Peyer's patch (tissue), 4 donors: ENCODE data around the gene CPA1. TPM values are rescaled to one million over a fixed set of nuclear protein-coding genes. Genes with fewer than 3 reads are reported as not detected.

Experiments used
- DNase-seq, 3 donors: peaks; one replicate each; pipeline ENCODE4 v3.0.0-alpha.2; 2017 to 2019
- H3K27ac ChIP-seq, 4 donors: fragments of 200-600 bp; sonication (generic); one replicate each; pipeline ENCODE4 v1.5.1; 2016 to 2019
- H3K27me3 ChIP-seq, 2 donors: fragments of 200-600 bp; sonication (generic); one replicate each; pipeline ENCODE4 v1.5.1; 2019
- H3K36me3 ChIP-seq, 3 donors: fragments of 200-600 bp; sonication (generic); one replicate each; pipeline ENCODE4 v1.5.1; 2016 to 2019
- H3K4me1 ChIP-seq, 4 donors: fragments of 200-600 bp; sonication (generic); one replicate each; pipeline ENCODE4 v1.5.1; 2016 to 2019
- H3K4me3 ChIP-seq, 4 donors: fragments of 200-600 bp; sonication (generic); 1 replicate in 3 of 4; 2 replicates in 1 of 4; pipeline ENCODE4 v1.5.1; 2016 to 2019; ENCODE audit warnings: mild to moderate bottlenecking in 1 of 4
- H3K9me3 ChIP-seq, 4 donors: fragments of 200-600 bp; sonication (generic); one replicate each; pipeline ENCODE4 v1.5.1; 2016 to 2019; ENCODE audit warnings: mild to moderate bottlenecking in 1 of 4
- POLR2A ChIP-seq, 2 donors: fragments of 450-650 bp; IDR thresholded peaks; one replicate each; pipeline ENCODE4 v1.5.1; 2017; ENCODE audit warnings: antibody characterized with exemption in 2 of 2, mild to moderate bottlenecking in 2 of 2, moderate library complexity in 2 of 2
- total RNA-seq, 4 donors: library from RNA; depleted of rRNA; stranded (reverse); fragments of >200 nt; gene quantifications; one replicate each; pipeline ENCODE4 v1.1.0, GENCODE V29; 2016
- TF ChIP-seq, protein P1 (sequence below), 6 experiments: fragments of 450-650 bp in 4 of 6; fragments of 200-600 bp in 2 of 6; sonication (generic) in 1 of 6; IDR thresholded peaks; one replicate each; pipeline ENCODE4 v1.5.1; 2017 to 2019; ENCODE audit warnings: antibody characterized with exemption in 6 of 6, mild to moderate bottlenecking in 3 of 6, moderate library complexity in 1 of 6

The CPA1 gene
- total RNA-seq, 4 donors from 2014 or later: not detected

DNA sequence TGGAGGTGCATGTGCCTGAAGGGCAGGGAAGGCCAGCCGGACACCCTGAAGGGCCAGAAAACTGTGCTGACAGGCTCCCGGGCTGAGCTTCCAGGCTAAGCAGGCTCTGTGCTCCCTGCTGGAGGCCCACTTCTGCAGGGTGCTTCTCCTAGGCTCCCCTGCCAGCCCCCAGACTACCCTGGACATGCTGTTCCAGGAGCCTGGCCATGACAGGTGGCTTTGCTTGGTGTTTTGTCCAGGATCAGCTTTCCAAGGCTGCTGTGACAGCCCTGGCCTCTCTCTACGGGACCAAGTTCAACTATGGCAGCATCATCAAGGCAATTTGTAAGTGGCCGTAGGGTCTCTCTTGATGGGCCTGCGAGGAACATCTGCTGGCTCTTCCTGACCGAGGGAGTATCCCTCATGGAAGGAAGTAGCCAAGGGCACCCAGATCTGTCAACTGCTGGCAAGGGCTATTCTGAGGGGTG, 5.3 kb downstream of the CPA1 start:
- DNase-seq: peak in 1 of 3 donors; percentile 28
- H3K27ac ChIP-seq: no peak overlapping the region
- TF ChIP-seq, protein P1, sequence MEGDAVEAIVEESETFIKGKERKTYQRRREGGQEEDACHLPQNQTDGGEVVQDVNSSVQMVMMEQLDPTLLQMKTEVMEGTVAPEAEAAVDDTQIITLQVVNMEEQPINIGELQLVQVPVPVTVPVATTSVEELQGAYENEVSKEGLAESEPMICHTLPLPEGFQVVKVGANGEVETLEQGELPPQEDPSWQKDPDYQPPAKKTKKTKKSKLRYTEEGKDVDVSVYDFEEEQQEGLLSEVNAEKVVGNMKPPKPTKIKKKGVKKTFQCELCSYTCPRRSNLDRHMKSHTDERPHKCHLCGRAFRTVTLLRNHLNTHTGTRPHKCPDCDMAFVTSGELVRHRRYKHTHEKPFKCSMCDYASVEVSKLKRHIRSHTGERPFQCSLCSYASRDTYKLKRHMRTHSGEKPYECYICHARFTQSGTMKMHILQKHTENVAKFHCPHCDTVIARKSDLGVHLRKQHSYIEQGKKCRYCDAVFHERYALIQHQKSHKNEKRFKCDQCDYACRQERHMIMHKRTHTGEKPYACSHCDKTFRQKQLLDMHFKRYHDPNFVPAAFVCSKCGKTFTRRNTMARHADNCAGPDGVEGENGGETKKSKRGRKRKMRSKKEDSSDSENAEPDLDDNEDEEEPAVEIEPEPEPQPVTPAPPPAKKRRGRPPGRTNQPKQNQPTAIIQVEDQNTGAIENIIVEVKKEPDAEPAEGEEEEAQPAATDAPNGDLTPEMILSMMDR (IDR thresholded peaks at IDR 0.05): no peak
- TF ChIP-seq POLR2A (IDR thresholded peaks at IDR 0.05): no peak
- no peaks in the 10 kb centered on the region for H3K9me3 ChIP-seq
- H3K36me3 ChIP-seq: no peaks in the 10 kb centered on the region
- no peaks in the 10 kb centered on the region for H3K4me1 ChIP-seq
- H3K4me3 ChIP-seq: no peak overlapping the region
- H3K27me3 ChIP-seq: no peaks in the 10 kb centered on the region

DNA sequence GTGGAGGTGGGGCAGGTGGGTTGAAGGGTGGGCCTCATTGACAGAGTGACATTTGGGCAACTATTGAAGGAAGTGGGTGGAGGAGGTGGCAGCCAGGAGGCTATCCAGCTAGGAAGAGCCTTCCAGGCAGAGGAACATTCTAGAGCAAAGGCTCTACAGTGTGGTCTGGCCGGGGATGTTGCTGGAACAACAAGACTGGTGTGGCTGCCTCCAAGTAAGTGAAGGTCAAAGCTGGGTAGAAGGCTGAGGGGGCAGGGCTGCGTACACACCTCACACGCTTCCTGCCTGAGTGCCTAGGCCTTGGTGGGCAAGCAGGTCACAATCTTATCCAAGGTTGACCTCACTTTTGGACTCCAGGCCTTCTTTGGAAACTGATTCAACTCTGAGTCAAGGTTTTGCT, 6.6 kb downstream of the CPA1 start:
- Histone ChIP-seq H3K27me3 (no peaks in the 10 kb centered on the region), H3K9me3 (no peaks in the 10 kb centered on the region), H3K36me3 (no peaks in the 10 kb centered on the region), H3K4me1 (no peaks in the 10 kb centered on the region), H3K27ac (no peak overlapping the region), H3K4me3 (no peak overlapping the region)
- TF ChIP-seq, protein P1 (IDR thresholded peaks at IDR 0.05): no peak
- no peak for TF ChIP-seq POLR2A (IDR thresholded peaks at IDR 0.05)
- peak in 1 of 3 donors; percentile 24 for DNase-seq

DNA sequence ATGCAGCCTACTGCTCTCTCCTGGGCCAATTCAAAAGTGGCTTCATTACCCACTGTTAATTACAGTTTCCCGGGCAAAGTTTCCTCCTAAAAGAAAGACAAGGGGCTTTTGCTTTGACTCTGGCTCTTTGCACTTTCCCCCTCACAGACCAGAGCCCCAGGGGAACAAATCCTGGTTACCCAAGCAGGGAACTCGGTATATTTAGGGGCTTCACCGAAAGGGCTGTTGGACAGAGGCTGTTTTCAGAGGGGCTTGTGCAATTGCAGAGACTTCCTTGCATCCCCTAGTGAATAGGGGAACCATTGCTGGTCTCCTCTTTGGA, 7.0 kb downstream of the CPA1 start:
- Histone ChIP-seq H3K9me3 (no peaks in the 10 kb centered on the region), H3K27ac (no peak overlapping the region), H3K27me3 (no peaks in the 10 kb centered on the region), H3K4me3 (no peak overlapping the region), H3K4me1 (no peaks in the 10 kb centered on the region), H3K36me3 (no peaks in the 10 kb centered on the region)
- TF ChIP-seq, protein P1 (IDR thresholded peaks at IDR 0.05): no peak
- TF ChIP-seq POLR2A (IDR thresholded peaks at IDR 0.05): no peak
- no peak for DNase-seq

DNA sequence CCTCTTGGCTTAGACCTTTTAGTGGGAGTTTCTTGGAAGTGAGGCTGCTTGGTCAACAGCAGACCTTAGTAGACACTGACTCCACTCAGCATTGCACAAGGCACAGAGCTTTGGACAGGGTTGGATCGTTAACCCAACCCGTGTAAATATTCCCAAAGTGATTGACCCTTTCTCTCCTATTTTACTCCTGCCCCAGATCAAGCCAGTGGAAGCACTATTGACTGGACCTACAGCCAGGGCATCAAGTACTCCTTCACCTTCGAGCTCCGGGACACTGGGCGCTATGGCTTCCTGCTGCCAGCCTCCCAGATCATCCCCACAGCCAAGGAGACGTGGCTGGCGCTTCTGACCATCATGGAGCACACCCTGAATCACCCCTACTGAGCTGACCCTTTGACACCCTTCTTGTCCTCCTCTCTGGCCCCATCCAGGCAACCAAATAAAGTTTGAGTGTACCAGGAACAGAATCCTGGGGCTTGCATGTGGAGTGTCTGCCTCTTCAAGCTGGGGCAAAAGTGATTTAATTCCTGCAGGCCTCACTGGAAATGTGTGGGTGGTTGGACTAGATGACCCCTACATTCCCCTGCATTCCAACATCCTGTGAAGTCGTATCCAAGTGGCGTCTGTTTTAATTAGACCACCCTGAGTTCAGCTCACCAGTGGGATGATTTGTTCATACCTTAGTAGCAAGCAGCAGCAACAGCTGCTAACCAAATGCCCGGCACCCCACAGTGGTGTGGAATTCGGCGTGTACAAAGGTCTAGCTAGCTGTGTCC, 7.5 kb downstream of the CPA1 start:
- TF ChIP-seq POLR2A (IDR thresholded peaks at IDR 0.05): no peak
- TF ChIP-seq, protein P1 (IDR thresholded peaks at IDR 0.05): no peak
- H3K4me3 ChIP-seq: no peak overlapping the region
- no peaks in the 10 kb centered on the region for H3K36me3 ChIP-seq
- no peak for DNase-seq
- no peak overlapping the region for H3K27ac ChIP-seq
- H3K27me3 ChIP-seq: no peaks in the 10 kb centered on the region
- no peaks in the 10 kb centered on the region for H3K4me1 ChIP-seq
- no peaks in the 10 kb centered on the region for H3K9me3 ChIP-seq

DNA sequence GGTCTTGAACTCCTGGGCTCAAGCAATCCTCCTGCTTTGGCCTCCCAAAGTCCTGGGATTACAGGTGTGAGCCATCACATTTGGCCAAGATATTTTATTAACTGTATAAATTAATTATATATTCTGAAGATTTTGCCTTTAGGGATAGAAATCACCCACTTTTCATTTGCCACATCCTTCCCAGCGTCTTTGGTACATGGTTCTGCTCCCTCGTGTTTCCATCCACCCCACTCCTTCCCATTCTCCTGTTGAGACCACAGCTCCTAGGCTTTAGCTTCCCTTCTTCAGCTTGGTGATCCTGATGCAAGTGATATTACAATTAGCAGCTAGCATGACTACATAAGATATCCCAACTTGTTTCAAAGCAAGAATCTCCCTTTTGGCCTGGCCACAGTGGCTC, 8.4 kb downstream of the CPA1 start:
- DNase-seq: no peak
- Histone ChIP-seq H3K4me1 (no peaks in the 10 kb centered on the region), H3K27ac (no peak overlapping the region), H3K27me3 (no peaks in the 10 kb centered on the region), H3K9me3 (no peaks in the 10 kb centered on the region), H3K4me3 (no peak overlapping the region), H3K36me3 (no peaks in the 10 kb centered on the region)
- TF ChIP-seq, protein P1 (IDR thresholded peaks at IDR 0.05): no peak
- no peak for TF ChIP-seq POLR2A (IDR thresholded peaks at IDR 0.05)
